ENCODE data around the gene INPP5D. TPM values are rescaled to one million over a fixed set of nuclear protein-coding genes. Genes with fewer than 3 reads are reported as not detected.

The INPP5D gene
- total and polyA plus RNA-seq, 8 donors, result 3.7 to 564 (median 8.5) TPM

DNA sequence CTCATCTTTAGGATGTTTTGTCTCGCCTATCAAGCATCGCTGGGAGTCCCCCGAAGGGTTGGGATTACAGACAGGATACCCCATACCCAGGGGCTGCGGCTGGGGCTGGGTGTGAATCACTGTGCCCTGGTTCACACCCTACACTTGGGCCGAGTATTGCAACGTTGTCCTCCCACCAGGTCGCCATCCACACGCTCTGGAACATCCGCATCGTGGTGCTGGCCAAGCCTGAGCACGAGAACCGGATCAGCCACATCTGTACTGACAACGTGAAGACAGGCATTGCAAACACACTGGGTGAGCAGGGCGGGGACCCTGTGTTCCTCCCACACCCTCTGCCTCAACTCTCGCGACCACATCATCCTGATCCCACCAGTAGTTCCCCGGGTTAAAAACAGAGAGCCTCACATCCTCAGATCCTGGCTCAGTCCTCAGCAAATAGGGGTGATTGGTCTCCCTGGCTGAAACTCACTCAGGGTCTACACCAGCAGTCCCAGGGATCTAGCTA, 104.0 kb downstream of the INPP5D start:
- H3K4me3 ChIP-seq, result no peak overlapping the region
- no peak for TF ChIP-seq EP300 (IDR thresholded peaks at IDR 0.05)
- no peak for TF ChIP-seq POLR2AphosphoS5 (IDR thresholded peaks at IDR 0.05)
- no peak for TF ChIP-seq POLR2A (IDR thresholded peaks at IDR 0.05)
- TF ChIP-seq, protein P1, sequence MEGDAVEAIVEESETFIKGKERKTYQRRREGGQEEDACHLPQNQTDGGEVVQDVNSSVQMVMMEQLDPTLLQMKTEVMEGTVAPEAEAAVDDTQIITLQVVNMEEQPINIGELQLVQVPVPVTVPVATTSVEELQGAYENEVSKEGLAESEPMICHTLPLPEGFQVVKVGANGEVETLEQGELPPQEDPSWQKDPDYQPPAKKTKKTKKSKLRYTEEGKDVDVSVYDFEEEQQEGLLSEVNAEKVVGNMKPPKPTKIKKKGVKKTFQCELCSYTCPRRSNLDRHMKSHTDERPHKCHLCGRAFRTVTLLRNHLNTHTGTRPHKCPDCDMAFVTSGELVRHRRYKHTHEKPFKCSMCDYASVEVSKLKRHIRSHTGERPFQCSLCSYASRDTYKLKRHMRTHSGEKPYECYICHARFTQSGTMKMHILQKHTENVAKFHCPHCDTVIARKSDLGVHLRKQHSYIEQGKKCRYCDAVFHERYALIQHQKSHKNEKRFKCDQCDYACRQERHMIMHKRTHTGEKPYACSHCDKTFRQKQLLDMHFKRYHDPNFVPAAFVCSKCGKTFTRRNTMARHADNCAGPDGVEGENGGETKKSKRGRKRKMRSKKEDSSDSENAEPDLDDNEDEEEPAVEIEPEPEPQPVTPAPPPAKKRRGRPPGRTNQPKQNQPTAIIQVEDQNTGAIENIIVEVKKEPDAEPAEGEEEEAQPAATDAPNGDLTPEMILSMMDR (IDR thresholded peaks at IDR 0.05), result no peak
- no peak for DNase-seq
- H3K9me3 ChIP-seq, result no peaks in the 10 kb centered on the region
- 77 to 85% (median 79%) methylated on average over 14 to 17 of the region's 17 CpGs for WGBS, 5 donors
- peaks cover 8 to 26% (median 11%) of the 10 kb centered on the region in 4 donors for H3K4me1 ChIP-seq
- H3K27ac ChIP-seq, result peak overlapping the region in 1 of 5 donors; percentile 8
- intact Hi-C loops (cut with DNase I; ENCODE audit: low total_unique reads), result no loop called here
- peaks cover 0 to 39% (median 13%) of the 10 kb centered on the region in 4 donors for H3K36me3 ChIP-seq
- peaks cover 0 to 19% (median 0%) of the 10 kb centered on the region in 3 donors for H3K27me3 ChIP-seq

DNA sequence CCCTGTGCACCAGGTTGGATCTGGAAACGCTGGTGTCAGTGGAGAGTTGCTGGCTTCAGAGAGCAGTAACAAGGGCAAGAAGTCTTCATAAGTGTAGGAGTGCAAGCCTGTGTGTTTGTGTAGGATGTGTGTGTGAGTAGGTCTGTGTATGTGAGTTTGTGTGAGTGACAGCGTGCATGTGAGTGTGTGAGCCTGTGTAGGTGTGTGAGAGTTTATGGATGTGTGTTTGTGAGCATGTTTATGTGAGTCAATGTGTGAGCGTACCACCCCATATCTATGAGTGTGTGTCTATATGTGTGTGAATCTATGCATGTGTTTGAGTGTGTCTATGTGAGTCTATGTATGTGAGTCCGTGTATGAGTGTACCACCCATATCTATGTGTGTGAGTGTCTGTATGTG, 104.8 kb downstream of the INPP5D start:
- TF ChIP-seq, protein P1 (IDR thresholded peaks at IDR 0.05), result no peak
- TF ChIP-seq POLR2A (IDR thresholded peaks at IDR 0.05) (no peak), POLR2AphosphoS5 (IDR thresholded peaks at IDR 0.05) (no peak), EP300 (IDR thresholded peaks at IDR 0.05) (no peak)
- 73 to 86% (median 82%) methylated on average over 4 of the region's 4 CpGs for WGBS, 5 donors
- H3K36me3 ChIP-seq, result peaks cover 0 to 41% (median 20%) of the 10 kb centered on the region in 4 donors
- peak overlapping the region in 2 of 5 donors; percentile 8 for H3K27ac ChIP-seq
- DNase-seq, result no peak
- H3K9me3 ChIP-seq, result no peaks in the 10 kb centered on the region
- peaks cover 0 to 19% (median 0%) of the 10 kb centered on the region in 3 donors for H3K27me3 ChIP-seq
- intact Hi-C loops (cut with DNase I; ENCODE audit: low total_unique reads), result no loop called here
- H3K4me3 ChIP-seq, result no peak overlapping the region
- H3K4me1 ChIP-seq, result peaks cover 8 to 26% (median 11%) of the 10 kb centered on the region in 4 donors

DNA sequence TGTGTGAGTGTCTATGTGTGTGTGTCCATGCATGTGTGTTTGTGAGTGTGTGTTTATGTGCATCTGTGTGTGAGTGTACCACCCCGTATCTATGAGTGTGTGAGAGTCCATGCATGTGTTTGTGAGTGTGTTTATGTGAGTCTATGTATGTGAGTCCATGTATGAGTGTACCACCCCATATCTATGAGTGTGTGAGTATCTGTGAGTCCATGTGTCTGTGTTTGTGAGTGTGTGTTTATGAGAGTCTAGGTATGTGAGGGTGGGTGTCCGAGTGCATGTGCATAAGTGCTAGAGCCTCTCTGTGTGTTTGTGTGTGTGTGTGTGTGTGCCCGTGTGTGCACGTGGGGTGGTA, 105.4 kb downstream of the INPP5D start:
- Histone ChIP-seq H3K36me3 (peaks cover 0 to 46% (median 26%) of the 10 kb centered on the region in 4 donors), H3K27me3 (peaks cover 0 to 19% (median 0%) of the 10 kb centered on the region in 3 donors), H3K27ac (peak overlapping the region in 1 of 5 donors; percentile 40), H3K4me3 (no peak overlapping the region), H3K4me1 (peaks cover 8 to 26% (median 11%) of the 10 kb centered on the region in 4 donors), H3K9me3 (no peaks in the 10 kb centered on the region)
- WGBS, 5 donors, result 45 to 59% (median 54%) methylated on average over 4 of the region's 4 CpGs
- TF ChIP-seq POLR2AphosphoS5 (IDR thresholded peaks at IDR 0.05), result no peak
- DNase-seq, result no peak
- intact Hi-C loops (cut with DNase I; ENCODE audit: low total_unique reads), result no loop called here

DNA sequence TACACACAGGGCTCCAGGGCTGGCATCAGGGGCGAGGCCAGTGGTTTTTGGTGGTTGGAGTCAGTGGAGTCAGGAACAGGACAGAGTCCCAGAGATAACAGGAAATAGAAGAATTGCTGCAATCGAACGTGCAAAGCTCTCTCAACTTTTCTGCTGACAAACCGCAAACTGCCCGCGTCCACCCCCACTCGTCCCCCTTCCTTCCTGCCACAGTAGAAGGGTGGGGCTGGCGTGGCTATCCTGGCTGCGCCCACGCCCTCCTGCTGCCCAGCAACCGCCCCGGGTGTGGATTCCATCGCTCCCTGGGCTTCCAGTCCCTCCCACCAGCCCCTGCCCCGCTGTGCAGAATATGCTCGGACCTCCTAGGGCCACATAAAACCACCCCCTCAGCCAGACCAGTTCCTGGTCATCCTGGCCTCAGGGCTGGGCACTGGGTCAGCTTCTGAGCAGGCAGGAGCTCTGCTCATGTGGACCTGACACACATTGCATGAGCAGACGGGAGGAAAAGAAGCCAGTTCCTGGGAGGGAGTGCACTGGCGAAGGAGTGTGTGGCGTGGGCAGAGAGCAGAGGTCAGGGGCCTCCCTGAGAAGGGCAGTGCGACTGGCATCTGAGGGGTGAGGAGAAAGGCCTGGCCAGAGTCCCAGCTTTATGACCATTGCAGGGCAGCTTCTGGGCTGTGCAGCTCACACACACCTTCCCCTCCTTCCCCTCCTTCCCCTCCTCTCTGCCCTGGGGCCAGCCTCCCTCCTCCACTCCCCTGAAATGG, 105.9 kb downstream of the INPP5D start:
- 21 to 37% (median 24%) methylated on average over 16 to 19 of the region's 19 CpGs for WGBS, 5 donors
- H3K4me1 ChIP-seq, result peaks cover 8 to 26% (median 11%) of the 10 kb centered on the region in 4 donors
- H3K4me3 ChIP-seq, result no peak overlapping the region
- peaks cover 0 to 51% (median 29%) of the 10 kb centered on the region in 4 donors for H3K36me3 ChIP-seq
- no peaks in the 10 kb centered on the region for H3K9me3 ChIP-seq
- no peak for TF ChIP-seq EP300 (IDR thresholded peaks at IDR 0.05)
- TF ChIP-seq, protein P1 (IDR thresholded peaks at IDR 0.05), result no peak
- no peak for TF ChIP-seq POLR2AphosphoS5 (IDR thresholded peaks at IDR 0.05)
- TF ChIP-seq POLR2A (IDR thresholded peaks at IDR 0.05), result no peak
- DNase-seq, result peak; percentile 33 to 66
- peak overlapping the region in 2 of 5 donors; percentile 40 to 44 for H3K27ac ChIP-seq
- intact Hi-C loops (cut with DNase I; ENCODE audit: low total_unique reads), result no loop called here
- peaks cover 0 to 19% (median 0%) of the 10 kb centered on the region in 3 donors for H3K27me3 ChIP-seq

Data from stomach (tissue), 9 donors.